GM19099 (cell line): ENCODE results near the gene EIF1.

Experiments
- POLR2A ChIP-seq: IDR thresholded peaks from 3 replicates; pipeline ENCODE4 v1.6.1; 2011; ENCODE audit warnings: low read depth; ENCODE audit not compliant: insufficient read length; ENCODE audit errors: extremely low read depth

Gene EIF1

GRCh38 chr17:41736983-41737679 is 48.4 kb downstream of the EIF1 start:
- no peak for TF ChIP-seq POLR2A

GRCh38 chr17:41737680-41738023 is 49.0 kb downstream of the EIF1 start:
- TF ChIP-seq POLR2A, result no peak

GRCh38 chr17:41738077-41738800 is 49.6 kb downstream of the EIF1 start:
- no peak for TF ChIP-seq POLR2A

GRCh38 chr17:41738801-41739112 is 50.1 kb downstream of the EIF1 start:
- TF ChIP-seq POLR2A, result no peak

GRCh38 chr17:41739661-41740352 is 51.1 kb downstream of the EIF1 start:
- no peak for TF ChIP-seq POLR2A

GRCh38 chr17:41740506-41740905 is 51.8 kb downstream of the EIF1 start:
- TF ChIP-seq POLR2A, result no peak

GRCh38 chr17:41741709-41742108 is 53.0 kb downstream of the EIF1 start:
- TF ChIP-seq POLR2A, result no peak
